ENCODE data around the gene GOLGA5. TPM values are rescaled to one million over a fixed set of nuclear protein-coding genes. Genes with fewer than 3 reads are reported as not detected.
"Not testable (repeated sequence)": the region's sequence is repeated elsewhere in the genome, so short reads cannot be mapped to it uniquely, and the experiment has no call there.

The GOLGA5 gene
- total RNA-seq, 1 experiment from 2014 or later = 25.4 TPM

- not testable (repeated sequence) for H3K9me3 Mint-ChIP-seq; H3K4ac ChIP-seq (ENCODE audit: low read depth, low read length); H3K18ac ChIP-seq (ENCODE audit: insufficient read length, low read depth, low read length); H2BK120ac ChIP-seq (ENCODE audit: low read depth, low read length, poor library complexity, severe bottlenecking); H2BK15ac ChIP-seq (ENCODE audit: low read depth, low read length); H3K27me3 ChIP-seq (ENCODE audit: insufficient read depth, low read length); H3K4me3 Mint-ChIP-seq; H2BK20ac ChIP-seq (ENCODE audit: low read depth, low read length, poor library complexity, severe bottlenecking); H3K14ac ChIP-seq (ENCODE audit: insufficient read depth, low read length); H3K23ac ChIP-seq (ENCODE audit: insufficient read length, low read depth, low read length); H3K23me2 ChIP-seq (ENCODE audit: insufficient read length, low read depth, low read length, poor library complexity, severe bottlenecking); H4K8ac ChIP-seq (replicated peaks; ENCODE audit: insufficient read length, low read depth, low read length); H3K56ac ChIP-seq (ENCODE audit: insufficient read length, low read depth, low read length); H3K4me1 Mint-ChIP-seq; H4K20me1 ChIP-seq (ENCODE audit: control insufficient read depth, insufficient read depth, insufficient read length); H4K5ac ChIP-seq (ENCODE audit: insufficient read length, low read depth, low read length); H2AK5ac ChIP-seq (ENCODE audit: insufficient read length, low read length); H3K4me2 ChIP-seq (ENCODE audit: insufficient read depth, insufficient read length, low read length); H3T11ph ChIP-seq (ENCODE audit: low read length); H3K27ac Mint-ChIP-seq; H4K91ac ChIP-seq (ENCODE audit: insufficient read length, low read depth, low read length); H3K27ac ChIP-seq (ENCODE audit: insufficient read length, low read depth, low read length); H3K9ac ChIP-seq (ENCODE audit: extremely low read depth, insufficient read length, low read length); H3K27me3 Mint-ChIP-seq (ENCODE audit: low read depth); H3K79me2 ChIP-seq (ENCODE audit: insufficient read depth, low read length); H3K9me3 ChIP-seq (ENCODE audit: control insufficient read depth, low read depth, low read length); H2BK5ac ChIP-seq (ENCODE audit: insufficient read length, low read length); DNase-seq; H2BK12ac ChIP-seq (ENCODE audit: insufficient read length, low read depth, low read length); H2AFZ ChIP-seq (ENCODE audit: low read length); H3K4me1 ChIP-seq (ENCODE audit: insufficient read depth, low read length); H3K79me1 ChIP-seq (ENCODE audit: insufficient read depth, low read depth, low read length, poor library complexity, severe bottlenecking)
- WGBS (ENCODE audit: extremely low coverage, insufficient read length, low lambda C conversion rate) = no CpG with 5 or more reads among the region's 7 CpGs
- peaks cover 13 to 54% (median 45%) of the 10 kb centered on the region in 3 experiments; a peak in 6 of 7 replicates for H3K36me3 Mint-ChIP-seq (ENCODE audit: insufficient read depth in 1 of 3, low read depth in 3 of 3)
These were observed 26.4 kb downstream of the GOLGA5 start for GRCh38 chr14:92820536-92820840.

Data from H9 (cell line).